Measurements from ENCODE around the gene ABLIM1. TPM values are rescaled to one million over a fixed set of nuclear protein-coding genes. Genes with fewer than 3 reads are reported as not detected.

The ABLIM1 gene
- total RNA-seq, 1 donor from 2014 or later, result 105 TPM

- no peak overlapping the region for H3K27ac Mint-ChIP-seq
- no peaks in the 10 kb centered on the region for H3K9me3 Mint-ChIP-seq
- DNase-seq (ENCODE audit: low spot score in 2 of 2, unreplicated experiment in 2 of 2), result no peak
- peaks cover 2% of the 10 kb centered on the region for H3K36me3 Mint-ChIP-seq
- H3K27me3 Mint-ChIP-seq (ENCODE audit: low read depth), result no peaks in the 10 kb centered on the region
- no peak overlapping the region for H3K4me3 Mint-ChIP-seq
- H3K4me1 Mint-ChIP-seq, result peaks cover 2% of the 10 kb centered on the region
- TF ChIP-seq CTCF (IDR thresholded peaks at IDR 0.05; ENCODE audit: unreplicated experiment), result no peak
Observed at GRCh38 chr10:114548662-114549061, 109.4 kb downstream of the ABLIM1 start.

GRCh38 chr10:114547514-114547913, 110.6 kb downstream of the ABLIM1 start:
- Mint-ChIP-seq H3K4me1 (peaks cover 2% of the 10 kb centered on the region), H3K27ac (no peak overlapping the region), H3K9me3 (no peaks in the 10 kb centered on the region), H3K4me3 (no peak overlapping the region), H3K36me3 (peaks cover 2% of the 10 kb centered on the region), H3K27me3 (ENCODE audit: low read depth) (no peaks in the 10 kb centered on the region)
- TF ChIP-seq CTCF (IDR thresholded peaks at IDR 0.05; ENCODE audit: unreplicated experiment), result no peak
- no peak for DNase-seq (ENCODE audit: low spot score in 2 of 2, unreplicated experiment in 2 of 2)

GRCh38 chr10:114547056-114547455, 111.0 kb downstream of the ABLIM1 start:
- H3K36me3 Mint-ChIP-seq, result peaks cover 2% of the 10 kb centered on the region
- H3K9me3 Mint-ChIP-seq, result no peaks in the 10 kb centered on the region
- H3K4me1 Mint-ChIP-seq, result peaks cover 2% of the 10 kb centered on the region
- no peak overlapping the region for H3K27ac Mint-ChIP-seq
- H3K4me3 Mint-ChIP-seq, result no peak overlapping the region
- DNase-seq (ENCODE audit: low spot score in 2 of 2, unreplicated experiment in 2 of 2), result no peak
- no peak for TF ChIP-seq CTCF (IDR thresholded peaks at IDR 0.05; ENCODE audit: unreplicated experiment)
- H3K27me3 Mint-ChIP-seq (ENCODE audit: low read depth), result no peaks in the 10 kb centered on the region

GRCh38 chr10:114545819-114546218, 112.3 kb downstream of the ABLIM1 start:
- no peak for TF ChIP-seq CTCF (IDR thresholded peaks at IDR 0.05; ENCODE audit: unreplicated experiment)

GRCh38 chr10:114545071-114545470, 113.0 kb downstream of the ABLIM1 start:
- Mint-ChIP-seq H3K4me3 (no peak overlapping the region), H3K4me1 (no peaks in the 10 kb centered on the region), H3K36me3 (peaks cover 2% of the 10 kb centered on the region), H3K27ac (no peak overlapping the region), H3K9me3 (no peaks in the 10 kb centered on the region), H3K27me3 (ENCODE audit: low read depth) (no peaks in the 10 kb centered on the region)
- no peak for TF ChIP-seq CTCF (IDR thresholded peaks at IDR 0.05; ENCODE audit: unreplicated experiment)
- no peak for DNase-seq (ENCODE audit: low spot score in 2 of 2, unreplicated experiment in 2 of 2)

More at GRCh38 chr10:114545819-114546218, 112.3 kb downstream of the ABLIM1 start:
- peaks cover 2% of the 10 kb centered on the region for H3K36me3 Mint-ChIP-seq
- H3K27me3 Mint-ChIP-seq (ENCODE audit: low read depth), result no peaks in the 10 kb centered on the region
- H3K4me1 Mint-ChIP-seq, result peaks cover 1% of the 10 kb centered on the region
- H3K27ac Mint-ChIP-seq, result no peak overlapping the region
- no peaks in the 10 kb centered on the region for H3K9me3 Mint-ChIP-seq
- no peak overlapping the region for H3K4me3 Mint-ChIP-seq
- DNase-seq (ENCODE audit: low spot score in 2 of 2, unreplicated experiment in 2 of 2), result no peak
